Astrocyte of the cerebellum (primary cell): ENCODE data around the gene CERS6.

Source experiments
- DNase-seq: peaks from one replicate; pipeline ENCODE4 v3.0.0-alpha.2; 2011; ENCODE audit warnings: low read depth
- H3K4me3 ChIP-seq: 2 replicates; pipeline ENCODE4 v1.5.1; 2011; ENCODE audit warnings: mild to moderate bottlenecking, low read depth, low read length, moderate library complexity
- in situ Hi-C: cut with HindIII; loops from 2 replicates; pipeline ENCODE4 v1.10.0; 2017; ENCODE audit warnings: low sequenced_read_pairs
- TF ChIP-seq, protein P1 (sequence below): IDR thresholded peaks from 2 replicates; pipeline ENCODE4 v1.5.1; 2012; ENCODE audit warnings: low read length, low read depth, moderate library complexity, mild to moderate bottlenecking; ENCODE audit errors: missing control alignments

CERS6 gene

DNA sequence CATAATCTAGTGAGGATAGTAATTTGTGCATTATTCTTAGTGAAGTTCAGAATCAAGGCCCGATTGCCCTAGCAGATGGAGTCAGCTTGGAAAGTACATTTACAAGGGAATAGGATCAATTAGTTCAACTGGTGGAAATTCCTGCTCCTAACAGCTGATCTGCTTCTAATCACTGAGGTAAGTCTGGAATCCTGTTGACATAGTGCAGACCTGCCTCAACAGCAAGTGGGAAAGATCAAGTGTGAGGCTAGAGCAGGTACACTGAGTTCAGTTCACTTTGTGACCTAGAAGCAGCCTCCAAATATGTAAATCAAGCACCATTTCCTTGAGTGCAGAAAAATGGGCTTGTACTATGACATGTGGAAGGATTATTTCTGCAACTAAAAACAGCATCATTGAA lies 235.1 kb downstream of the CERS6 start:
- TF ChIP-seq, protein P1, sequence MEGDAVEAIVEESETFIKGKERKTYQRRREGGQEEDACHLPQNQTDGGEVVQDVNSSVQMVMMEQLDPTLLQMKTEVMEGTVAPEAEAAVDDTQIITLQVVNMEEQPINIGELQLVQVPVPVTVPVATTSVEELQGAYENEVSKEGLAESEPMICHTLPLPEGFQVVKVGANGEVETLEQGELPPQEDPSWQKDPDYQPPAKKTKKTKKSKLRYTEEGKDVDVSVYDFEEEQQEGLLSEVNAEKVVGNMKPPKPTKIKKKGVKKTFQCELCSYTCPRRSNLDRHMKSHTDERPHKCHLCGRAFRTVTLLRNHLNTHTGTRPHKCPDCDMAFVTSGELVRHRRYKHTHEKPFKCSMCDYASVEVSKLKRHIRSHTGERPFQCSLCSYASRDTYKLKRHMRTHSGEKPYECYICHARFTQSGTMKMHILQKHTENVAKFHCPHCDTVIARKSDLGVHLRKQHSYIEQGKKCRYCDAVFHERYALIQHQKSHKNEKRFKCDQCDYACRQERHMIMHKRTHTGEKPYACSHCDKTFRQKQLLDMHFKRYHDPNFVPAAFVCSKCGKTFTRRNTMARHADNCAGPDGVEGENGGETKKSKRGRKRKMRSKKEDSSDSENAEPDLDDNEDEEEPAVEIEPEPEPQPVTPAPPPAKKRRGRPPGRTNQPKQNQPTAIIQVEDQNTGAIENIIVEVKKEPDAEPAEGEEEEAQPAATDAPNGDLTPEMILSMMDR = no peak
- in situ Hi-C loops = no loop called here
- DNase-seq = no peak
- H3K4me3 ChIP-seq = no peak overlapping the region

DNA sequence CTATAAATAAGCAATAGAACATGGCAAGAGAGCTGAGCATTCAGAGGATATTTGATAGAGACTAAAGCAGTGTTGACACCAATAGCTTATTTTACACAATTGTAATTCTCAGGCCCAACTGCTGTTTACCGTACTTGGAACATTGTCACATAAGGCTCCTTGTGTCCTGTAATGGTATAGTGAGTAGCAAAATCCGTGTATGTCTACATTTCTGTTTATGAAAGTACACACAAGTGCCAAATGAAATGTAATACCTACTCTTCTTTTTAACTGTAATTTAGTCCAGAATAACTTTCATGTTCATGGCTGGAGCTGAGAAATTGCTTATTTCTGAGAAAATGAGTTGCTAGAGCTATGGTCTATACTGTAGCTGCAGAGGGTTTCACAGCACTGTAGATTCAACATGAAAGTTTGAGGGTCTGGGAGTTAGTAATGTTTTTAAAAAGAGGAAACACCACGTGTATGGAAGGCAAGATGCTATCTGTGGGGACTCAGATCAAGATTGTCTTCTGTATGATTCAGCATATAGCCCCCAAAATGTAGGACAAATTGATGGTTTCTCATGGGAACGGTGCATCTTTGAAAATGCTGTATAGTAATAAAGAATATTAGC lies 236.2 kb downstream of the CERS6 start:
- no peak overlapping the region for H3K4me3 ChIP-seq
- TF ChIP-seq, protein P1 = no peak
- in situ Hi-C loops = no loop called here
- DNase-seq = no peak

DNA sequence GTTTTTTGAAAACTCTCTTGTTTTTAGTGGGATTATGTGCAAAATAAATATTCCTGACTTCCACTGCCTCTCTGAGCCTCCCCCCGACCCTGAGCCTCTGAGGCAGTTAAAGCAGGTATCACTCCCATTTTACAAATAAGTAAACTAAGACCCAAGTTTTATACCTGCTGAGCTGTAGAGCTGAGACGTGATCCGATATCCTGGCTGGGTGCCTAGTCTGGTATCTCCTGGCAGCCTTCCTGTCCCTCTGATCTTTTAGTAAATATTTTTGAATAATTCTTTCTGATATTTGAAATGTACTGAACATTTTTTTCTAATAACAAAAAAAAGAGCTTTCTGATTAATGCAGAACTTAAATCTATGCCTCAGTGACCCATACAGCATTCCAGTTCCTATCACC lies 238.1 kb downstream of the CERS6 start:
- TF ChIP-seq, protein P1 = no peak
- in situ Hi-C loops = no loop called here
- no peak overlapping the region for H3K4me3 ChIP-seq
- DNase-seq = no peak

DNA sequence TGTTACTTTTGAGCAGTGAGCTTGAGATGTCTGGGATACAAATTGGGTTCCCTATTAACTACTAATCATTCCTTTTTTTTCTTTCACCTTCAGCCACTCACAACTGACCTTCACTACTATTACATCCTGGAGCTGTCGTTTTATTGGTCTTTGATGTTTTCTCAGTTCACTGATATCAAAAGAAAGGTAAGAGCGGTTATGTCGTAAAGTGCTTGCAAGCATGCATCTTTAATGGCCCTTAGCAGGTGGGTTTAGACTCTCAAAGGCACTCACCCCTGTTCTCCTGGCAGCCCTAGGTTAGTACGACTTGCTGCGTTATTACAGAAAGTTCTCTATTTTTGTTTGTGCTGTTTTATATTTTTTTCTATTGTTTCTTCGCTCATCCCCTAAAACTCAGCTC lies 238.8 kb downstream of the CERS6 start:
- in situ Hi-C loops = no loop called here
- no peak overlapping the region for H3K4me3 ChIP-seq
- DNase-seq = no peak
- TF ChIP-seq, protein P1 = no peak

- in situ Hi-C loops = no loop called here
- no peak overlapping the region for H3K4me3 ChIP-seq
- TF ChIP-seq, protein P1 = no peak
- no peak for DNase-seq
Measured at GRCh38 chr2:168697668-168698121, 241.6 kb downstream of the CERS6 start.

- no peak overlapping the region for H3K4me3 ChIP-seq
- in situ Hi-C loops = no loop called here
- TF ChIP-seq, protein P1 = no peak
- DNase-seq = no peak
Measured at GRCh38 chr2:168698969-168699368, 242.9 kb downstream of the CERS6 start.
